ENCODE results near the gene TEX54. TPM values are rescaled to one million over a fixed set of nuclear protein-coding genes. Genes with fewer than 3 reads are reported as not detected.

TEX54 gene
- total and polyA plus RNA-seq, 2 of the 13 experiments (the other 11 are each of a cell fraction or from before 2014, with no cell fraction given): not detected

GRCh38 chr11:62832336-62833234 lies at the start of gene TEX54 (continued):
- TF ChIP-seq SUZ12 (IDR thresholded peaks at IDR 0.05; ENCODE audit: low read depth, low read length): no peak
- peak; percentile 91 for TF ChIP-seq AGO2 (optimal IDR thresholded peaks at IDR 0.05; ENCODE audit: low read depth, low read length)
- TF ChIP-seq FIP1L1 (IDR thresholded peaks at IDR 0.05; ENCODE audit: borderline replicate concordance, insufficient read depth, low read depth, low read length): no peak
- TF ChIP-seq NFKB2 (CRISPR knock-in tag; IDR thresholded peaks at IDR 0.05; ENCODE audit: borderline replicate concordance): 0 out of 2 replicates have a peak, but pooled peaks have one; percentile 27
- no peak for TF ChIP-seq ARNTL (CRISPR knock-in tag; IDR thresholded peaks at IDR 0.05)
- TF ChIP-seq DMTF1 (CRISPR knock-in tag; IDR thresholded peaks at IDR 0.05): no peak
- TF ChIP-seq HNRNPL (IDR thresholded peaks at IDR 0.05; ENCODE audit: low read depth, low read length): no peak
- peak; percentile 35; the same call in 1 of the 2 replicates for TF ChIP-seq MED1 (CRISPR knock-in tag; IDR thresholded peaks at IDR 0.05)
- 0 out of 2 replicates have a peak, but pooled peaks have one; percentile 0 for TF ChIP-seq GATA4 (IDR thresholded peaks at IDR 0.05; ENCODE audit: borderline replicate concordance, low read depth)
- no peak for TF ChIP-seq MYPOP (CRISPR knock-in tag; IDR thresholded peaks at IDR 0.05)
- TF ChIP-seq ZNF333 (CRISPR knock-in tag; IDR thresholded peaks at IDR 0.05; ENCODE audit: borderline replicate concordance): no peak
- TF ChIP-seq ZNF704 (CRISPR knock-in tag; IDR thresholded peaks at IDR 0.05; ENCODE audit: borderline replicate concordance): 0 out of 2 replicates have a peak, but pooled peaks have one; percentile 7
- no peak for TF ChIP-seq MED8 (CRISPR knock-in tag; IDR thresholded peaks at IDR 0.05; ENCODE audit: insufficient replicate concordance)
- peak; percentile 88 for TF ChIP-seq RBM22 (optimal IDR thresholded peaks at IDR 0.05; ENCODE audit: low read length)
- TF ChIP-seq CCAR2 (optimal IDR thresholded peaks at IDR 0.05; ENCODE audit: low read depth, low read length): no peak
- TF ChIP-seq ZNF20 (CRISPR knock-in tag; IDR thresholded peaks at IDR 0.05): no peak
- no peak for TF ChIP-seq NCOA5 (CRISPR knock-in tag; IDR thresholded peaks at IDR 0.05)
- TF ChIP-seq ZNF234 (CRISPR knock-in tag; conservative IDR thresholded peaks at IDR 0.05): no peak
- TF ChIP-seq YY1 (IDR thresholded peaks at IDR 0.05; ENCODE audit: insufficient read depth, insufficient replicate concordance, low read depth, low read length): no peak
- TF ChIP-seq ZNF280B (CRISPR knock-in tag; IDR thresholded peaks at IDR 0.05; ENCODE audit: borderline replicate concordance): no peak
- TF ChIP-seq ELF1 (CRISPR knock-in tag; IDR thresholded peaks at IDR 0.05): no peak
- TF ChIP-seq MYNN (CRISPR knock-in tag; IDR thresholded peaks at IDR 0.05; ENCODE audit: low read depth): no peak
- TF ChIP-seq ZNF235 (CRISPR knock-in tag; IDR thresholded peaks at IDR 0.05; ENCODE audit: borderline replicate concordance): 0 out of 2 replicates have a peak, but pooled peaks have one; percentile 40
